A549 (cell line): ENCODE results near the gene KLK11. TPM values are rescaled to one million over a fixed set of nuclear protein-coding genes. Genes with fewer than 3 reads are reported as not detected.

Source experiments
- ATAC-seq, 2 experiments: fragments of 200-7000 bp in 1 of 2; fragments of >200 bp in 1 of 2; cut with Nextera tagmentation in 1 of 2; cut with Tn5 transposase in 1 of 2; 3 replicates each; pipeline versions ENCODE4 v1.8.0 to v1.9.1; 2018 to 2020; ENCODE audit warnings: mild to moderate bottlenecking in 1 of 2, moderate library complexity in 1 of 2
- CTCF ChIA-PET: fragments of 300-600 bp; sonication (Branson Sonifier 250); formaldehyde crosslinking; extraction: SDS; loops from one replicate; lab custom pipeline; 2021; ENCODE audit warnings: antibody characterized with exemption, inconsistent platforms; lab: Yijun Ruan, JAX
- POLR2A ChIA-PET: fragments of 350-600 bp; formaldehyde crosslinking; extraction: SDS; loops from one replicate; lab custom pipeline; 2021; ENCODE audit warnings: antibody characterized with exemption, inconsistent platforms; lab: Yijun Ruan, JAX
- DNase-seq, 2 experiments: peaks; one replicate each; pipeline versions ENCODE4 v3.0.0 to v3.0.0-alpha.2; 2011 to 2016; ENCODE audit warnings: low read depth in 1 of 2, low spot score in 1 of 2
- FAIRE-seq: peaks from 2 replicates; lab custom pipeline; 2011; peaks lifted over from hg19 to GRCh38; lab: Jason Lieb, UNC
- H3K27ac ChIP-seq, 2 experiments: fragments of >200 bp; sonication (Bioruptor Twin); formaldehyde crosslinking; 3 replicates each; pipeline ENCODE4 v1.5.1; 2016 to 2017
- H3K4me1 ChIP-seq: fragments of >200 bp; sonication (Bioruptor Twin); formaldehyde crosslinking; 3 replicates; pipeline ENCODE4 v1.6.1; 2016
- H3K4me2 ChIP-seq: fragments of >200 bp; sonication (Bioruptor Twin); formaldehyde crosslinking; 3 replicates; pipeline ENCODE4 v1.6.1; 2016
- H3K4me3 ChIP-seq: fragments of >200 bp; sonication (Bioruptor Twin); formaldehyde crosslinking; 3 replicates; pipeline ENCODE4 v1.5.1; 2016
- H3K9me3 ChIP-seq: fragments of >200 bp; sonication (Bioruptor Twin); formaldehyde crosslinking; 3 replicates; pipeline ENCODE4 v1.6.1; 2016
- ATOH8 ChIP-seq: fragments of 250-450 bp; sonication (Bioruptor Pico); IDR thresholded peaks from 2 replicates; pipeline ENCODE4 v1.5.0; 2020; ENCODE audit warnings: low read depth, mild to moderate bottlenecking, moderate library complexity
- FOXS1 ChIP-seq: fragments of 250-450 bp; sonication (Bioruptor Pico); IDR thresholded peaks from 2 replicates; pipeline ENCODE4 v1.5.0; 2020; ENCODE audit warnings: mild to moderate bottlenecking, moderate library complexity
- GATA3 ChIP-seq: IDR thresholded peaks from 2 replicates; pipeline ENCODE4 v1.6.1; 2012; ENCODE audit warnings: borderline replicate concordance
- HOXB5 ChIP-seq: fragments of 250-450 bp; sonication (Bioruptor Pico); IDR thresholded peaks from 2 replicates; pipeline ENCODE4 v1.5.0; 2020; ENCODE audit warnings: mild to moderate bottlenecking, moderate library complexity
- KDM1A ChIP-seq: fragments of 200-600 bp; sonication (generic); IDR thresholded peaks from 2 replicates; pipeline ENCODE4 v1.6.1; 2016; ENCODE audit warnings: low read depth, mild to moderate bottlenecking
- MAFK ChIP-seq: fragments of 450-650 bp; IDR thresholded peaks from 2 replicates; pipeline ENCODE4 v1.6.1; 2014; ENCODE audit not compliant: partially characterized antibody
- MYC ChIP-seq: IDR thresholded peaks from 2 replicates; pipeline ENCODE4 v1.6.1; 2012; ENCODE audit warnings: mild to moderate bottlenecking, inconsistent platforms, low read length, improper control_type of control experiment, borderline replicate concordance
- NPAS2 ChIP-seq: fragments of 250-450 bp; sonication (Bioruptor Pico); IDR thresholded peaks from 2 replicates; pipeline ENCODE4 v1.8.0; 2022; ENCODE audit warnings: mild to moderate bottlenecking, moderate library complexity, borderline replicate concordance
- POLR2A ChIP-seq: IDR thresholded peaks from 2 replicates; pipeline ENCODE4 v1.6.1; 2012; ENCODE audit warnings: mild to moderate bottlenecking, low read length
- RCOR1 ChIP-seq: fragments of 150-350 bp; IDR thresholded peaks from 2 replicates; pipeline ENCODE4 v1.6.1; 2014; ENCODE audit warnings: antibody characterized with exemption, low read length, low read depth
- RFX5 ChIP-seq: fragments of 450-650 bp; IDR thresholded peaks from 2 replicates; pipeline ENCODE4 v1.7.1; 2014; ENCODE audit warnings: antibody characterized with exemption, mild to moderate bottlenecking, moderate library complexity
- SREBF2 ChIP-seq: fragments of 450-650 bp; IDR thresholded peaks from 2 replicates; pipeline ENCODE4 v1.6.1; 2014; ENCODE audit warnings: mild to moderate bottlenecking, moderate library complexity
- TFCP2L1 ChIP-seq: fragments of 250-450 bp; sonication (Bioruptor Pico); IDR thresholded peaks from 2 replicates; pipeline ENCODE4 v1.5.0; 2021; ENCODE audit warnings: mild to moderate bottlenecking
- TP53 ChIP-seq: fragments of 250-450 bp; sonication (Bioruptor Pico); IDR thresholded peaks from 2 replicates; pipeline ENCODE4 v1.5.0; 2021; ENCODE audit warnings: mild to moderate bottlenecking, moderate library complexity
- ZFP36 ChIP-seq: fragments of 450-650 bp; IDR thresholded peaks from 2 replicates; pipeline ENCODE4 v1.6.1; 2014; ENCODE audit warnings: borderline replicate concordance; ENCODE audit not compliant: partially characterized antibody
- WGBS: methylation state at CpG from one replicate; pipeline ENCODE4 v1.1.6; 2017; ENCODE audit errors: missing lambda C conversion rate; 5-methylcytosine and 5-hydroxymethylcytosine counted together
- polyA plus RNA-seq, 4 experiments: library from polyadenylated mRNA; depleted of rRNA in 3 of 4; stranded (reverse); fragments of >200 nt; fragmentation: RNase III in 1 of 4; extraction: RNeasy Plus Mini Kit Qiagen cat#74134 plus additional on column Dnase treatment in 1 of 4; gene quantifications; 2 replicates in 3 of 4; 3 replicates in 1 of 4; pipeline ENCODE4 v1.2.3, GENCODE V29; 2011 to 2017
- TF ChIP-seq, protein P1 (sequence below): fragments of >200 bp; sonication (Bioruptor Twin); formaldehyde crosslinking; IDR thresholded peaks from 3 replicates; pipeline ENCODE4 v1.6.1; 2016

The KLK11 gene
- polyA plus RNA-seq, 2 of the 4 experiments (the other 2 are of a cell fraction), result not detected

GRCh38 chr19:51043497-51043896 lies 17.1 kb upstream of the KLK11 start:
- H3K27ac ChIP-seq, result no peak overlapping the region
- H3K4me3 ChIP-seq, result no peak overlapping the region
- no peaks in the 10 kb centered on the region for H3K4me1 ChIP-seq
- DNase-seq (no peak), ATAC-seq (no peak), FAIRE-seq (no peak)
- ChIA-PET POLR2A (no interaction called here), CTCF (interaction anchor here (1.0 to 2.3 kb wide), 2 partner anchors 23 to 53 kb away, joined by 3 to 6 read pairs; no protein-coding TSS in a partner anchor)
- no peaks in the 10 kb centered on the region for H3K9me3 ChIP-seq
- 41% methylated on average over 9 of the region's 9 CpGs for WGBS
- TF ChIP-seq HOXB5 (no peak), POLR2A (no peak), MYC (no peak), TFCP2L1 (no peak)
- TF ChIP-seq, protein P1, sequence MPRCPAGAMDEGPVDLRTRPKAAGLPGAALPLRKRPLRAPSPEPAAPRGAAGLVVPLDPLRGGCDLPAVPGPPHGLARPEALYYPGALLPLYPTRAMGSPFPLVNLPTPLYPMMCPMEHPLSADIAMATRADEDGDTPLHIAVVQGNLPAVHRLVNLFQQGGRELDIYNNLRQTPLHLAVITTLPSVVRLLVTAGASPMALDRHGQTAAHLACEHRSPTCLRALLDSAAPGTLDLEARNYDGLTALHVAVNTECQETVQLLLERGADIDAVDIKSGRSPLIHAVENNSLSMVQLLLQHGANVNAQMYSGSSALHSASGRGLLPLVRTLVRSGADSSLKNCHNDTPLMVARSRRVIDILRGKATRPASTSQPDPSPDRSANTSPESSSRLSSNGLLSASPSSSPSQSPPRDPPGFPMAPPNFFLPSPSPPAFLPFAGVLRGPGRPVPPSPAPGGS, result no peak
- no peak overlapping the region for H3K4me2 ChIP-seq

DNA sequence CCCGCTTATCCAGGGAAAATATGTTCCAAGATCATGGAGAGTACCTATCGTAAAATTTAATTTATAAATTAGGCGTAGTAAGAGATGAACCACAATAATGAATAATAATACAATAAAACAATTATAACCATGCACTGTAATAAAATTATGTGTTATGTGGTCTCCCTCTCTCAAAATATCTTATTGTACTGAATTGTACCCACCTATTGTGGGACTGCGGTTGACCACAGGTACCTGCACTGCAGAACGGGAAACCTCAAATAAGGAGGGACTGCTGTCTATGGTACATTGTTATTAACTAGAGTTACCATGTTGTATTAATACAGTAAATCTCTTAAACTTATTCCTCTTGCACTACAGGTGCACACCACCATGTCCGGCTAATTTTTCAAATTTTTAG lies 13.7 kb upstream of the KLK11 start:
- DNase-seq, result no peak

DNA sequence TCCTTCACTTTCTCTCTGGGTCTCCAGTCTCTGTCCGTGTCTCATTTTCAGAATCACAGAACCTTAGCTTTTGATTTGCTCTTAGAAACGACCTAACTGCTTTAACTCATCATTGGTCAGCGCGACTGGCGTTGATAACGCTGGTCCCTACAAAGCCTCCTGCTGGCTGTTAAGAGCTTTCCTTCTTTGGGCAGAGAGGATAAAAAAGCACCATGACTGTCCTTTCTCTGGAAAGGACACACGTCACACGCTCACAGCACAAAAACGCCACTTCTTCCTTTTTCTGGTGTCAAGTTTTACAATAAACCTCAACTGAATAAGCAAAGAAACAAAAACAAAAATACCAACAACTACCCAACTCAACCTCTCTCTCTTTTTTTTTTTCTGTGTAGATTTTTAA lies 10.1 kb upstream of the KLK11 start:
- 50% methylated on average over 9 of the region's 9 CpGs for WGBS
- Histone ChIP-seq H3K4me1 (no peaks in the 10 kb centered on the region), H3K4me3 (no peak overlapping the region), H3K9me3 (no peaks in the 10 kb centered on the region)
- POLR2A ChIA-PET, result no interaction called here
- DNase-seq (no peak), ATAC-seq (peak in 1 of 2 experiments; percentile 57; a peak in 3 of 6 replicates), FAIRE-seq (no peak)
- TF ChIP-seq RFX5, result no peak
- no peak for TF ChIP-seq RCOR1
- TF ChIP-seq FOXS1 (CRISPR knock-in tag), result no peak
- TF ChIP-seq GATA3, result no peak
- TF ChIP-seq, all 56 proteins: peak for 0
- CTCF ChIA-PET, result interaction anchor here (0.8 kb wide), 1 partner anchor 15 kb away, joined by 3 read pairs; no protein-coding TSS in a partner anchor
- H3K4me2 ChIP-seq, result no peak overlapping the region
- H3K27ac ChIP-seq, result no peak overlapping the region

More for the DNA sequence above, 13.7 kb upstream of the KLK11 start:
- no peak overlapping the region for H3K27ac ChIP-seq
- H3K4me1 ChIP-seq, result no peaks in the 10 kb centered on the region
- H3K9me3 ChIP-seq, result no peaks in the 10 kb centered on the region
- no peak for ATAC-seq
- FAIRE-seq, result no peak
- ChIA-PET CTCF (interaction anchor here (1.0 to 1.7 kb wide), 3 partner anchors 18 to 55 kb away, joined by 3 to 7 read pairs (median 3); no protein-coding TSS in a partner anchor), POLR2A (interaction anchor here (0.6 kb wide), 1 partner anchor 382 kb away, joined by 3 read pairs; no protein-coding TSS in a partner anchor)
- 68% methylated on average over 6 of the region's 6 CpGs for WGBS
- H3K4me3 ChIP-seq, result no peak overlapping the region
- TF ChIP-seq ATOH8 (CRISPR knock-in tag) (no peak), TP53 (CRISPR knock-in tag) (no peak), GATA3 (no peak), POLR2A (no peak), ZFP36 (no peak), KDM1A (no peak), RCOR1 (no peak)
- H3K4me2 ChIP-seq, result no peak overlapping the region

GRCh38 chr19:51034704-51035103 lies 8.3 kb upstream of the KLK11 start, which contains the start of gene KLK12:
TSS of gene KLK12 (minus strand) at chr19:51035002. CDS start at chr19:51034621, 381 bp downstream.
- Histone ChIP-seq H3K4me3 (no peak within 1 kb of the TSS), H3K4me1 (no peaks in the 10 kb centered on the region)
- DNase-seq (no peak), FAIRE-seq (no peak), ATAC-seq (peak in 1 of 2 experiments; percentile 36; a peak in 2 of 6 replicates)
- CTCF ChIA-PET, result interaction anchor here (1.1 to 1.7 kb wide), 3 partner anchors 12 to 60 kb away, joined by 3 to 12 read pairs (median 4); no protein-coding TSS in a partner anchor
- WGBS, result 27% methylated on average over 11 of the region's 11 CpGs
- no peak for TF ChIP-seq NPAS2
- no peak for TF ChIP-seq SREBF2
- TF ChIP-seq GATA3, result no peak
- TF ChIP-seq MAFK, result no peak
- TF ChIP-seq, all 56 proteins: peak for 0
- Histone ChIP-seq H3K4me2 (no peak within 1 kb of the TSS), H3K9me3 (no peaks in the 10 kb centered on the region), H3K27ac (no peak within 1 kb of the TSS)
- POLR2A ChIA-PET, result no interaction called here
